ENCODE measurements around the gene KICS2.

DNA sequence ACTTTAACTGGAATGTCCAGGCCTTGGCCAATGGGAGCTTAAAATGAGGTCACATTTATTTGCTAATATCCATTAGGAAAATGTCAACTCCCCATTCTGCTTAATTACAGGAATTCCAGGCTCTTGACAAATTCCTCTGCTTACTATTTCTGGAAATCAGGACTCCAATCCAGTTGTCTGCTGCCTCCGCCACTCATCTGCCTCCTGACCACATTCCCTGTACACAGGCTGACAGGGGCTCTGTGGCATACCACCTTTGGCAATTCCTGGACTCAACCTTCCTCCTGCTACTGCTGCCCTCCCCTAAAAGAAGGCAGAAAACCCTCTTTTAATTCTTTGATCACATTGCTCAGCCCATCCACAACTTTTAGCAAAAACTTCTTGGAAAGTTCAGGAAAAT, 37.9 kb downstream of the KICS2 start:
- TF ChIP-seq, protein P1, sequence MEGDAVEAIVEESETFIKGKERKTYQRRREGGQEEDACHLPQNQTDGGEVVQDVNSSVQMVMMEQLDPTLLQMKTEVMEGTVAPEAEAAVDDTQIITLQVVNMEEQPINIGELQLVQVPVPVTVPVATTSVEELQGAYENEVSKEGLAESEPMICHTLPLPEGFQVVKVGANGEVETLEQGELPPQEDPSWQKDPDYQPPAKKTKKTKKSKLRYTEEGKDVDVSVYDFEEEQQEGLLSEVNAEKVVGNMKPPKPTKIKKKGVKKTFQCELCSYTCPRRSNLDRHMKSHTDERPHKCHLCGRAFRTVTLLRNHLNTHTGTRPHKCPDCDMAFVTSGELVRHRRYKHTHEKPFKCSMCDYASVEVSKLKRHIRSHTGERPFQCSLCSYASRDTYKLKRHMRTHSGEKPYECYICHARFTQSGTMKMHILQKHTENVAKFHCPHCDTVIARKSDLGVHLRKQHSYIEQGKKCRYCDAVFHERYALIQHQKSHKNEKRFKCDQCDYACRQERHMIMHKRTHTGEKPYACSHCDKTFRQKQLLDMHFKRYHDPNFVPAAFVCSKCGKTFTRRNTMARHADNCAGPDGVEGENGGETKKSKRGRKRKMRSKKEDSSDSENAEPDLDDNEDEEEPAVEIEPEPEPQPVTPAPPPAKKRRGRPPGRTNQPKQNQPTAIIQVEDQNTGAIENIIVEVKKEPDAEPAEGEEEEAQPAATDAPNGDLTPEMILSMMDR (IDR thresholded peaks at IDR 0.05; ENCODE audit: insufficient read depth, low read length), result no peak
- TF ChIP-seq GABPA (IDR thresholded peaks at IDR 0.05; ENCODE audit: low read depth), result no peak
- no peak for TF ChIP-seq POLR2AphosphoS5 (IDR thresholded peaks at IDR 0.05; ENCODE audit: low read depth)

All from HL-60 (cell line).